ENCODE results near the gene EMC10.

DNA sequence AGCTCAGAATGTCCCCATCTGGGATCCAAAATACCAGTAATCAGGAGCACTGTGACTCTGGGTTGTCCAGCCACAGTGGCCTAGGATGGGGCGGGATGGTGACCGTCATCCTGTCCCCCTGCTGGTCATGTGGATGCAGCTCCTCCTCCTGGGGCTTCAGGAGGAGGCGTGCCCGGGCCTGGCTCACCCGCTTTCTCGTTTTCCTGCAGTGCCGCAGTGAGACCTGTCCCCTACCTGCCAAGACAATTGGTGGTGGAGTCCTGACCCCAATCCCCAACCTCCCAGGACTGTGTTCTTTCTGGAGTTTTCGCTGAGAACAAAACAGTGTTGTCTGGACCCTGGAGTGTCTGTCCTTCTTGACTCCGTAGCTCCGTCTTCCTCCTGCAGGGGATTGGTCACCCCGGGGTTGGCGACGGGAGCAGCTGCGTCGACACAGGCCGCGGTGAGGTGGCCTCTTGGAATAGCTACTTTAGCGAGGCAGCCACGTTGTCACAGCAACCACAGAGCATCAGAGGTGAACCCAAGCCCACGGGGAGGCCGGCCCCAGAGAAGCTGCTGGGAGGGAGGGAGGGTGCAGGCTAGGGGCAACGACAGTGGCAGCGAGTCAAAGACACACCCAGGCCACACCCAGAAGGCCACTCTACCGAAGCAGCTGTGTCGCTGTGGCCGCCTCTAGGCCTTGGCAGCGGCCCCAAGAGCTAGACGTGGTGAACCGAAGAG lies 10.2 kb upstream of the EMC10 start:
- TF ChIP-seq, protein P1, sequence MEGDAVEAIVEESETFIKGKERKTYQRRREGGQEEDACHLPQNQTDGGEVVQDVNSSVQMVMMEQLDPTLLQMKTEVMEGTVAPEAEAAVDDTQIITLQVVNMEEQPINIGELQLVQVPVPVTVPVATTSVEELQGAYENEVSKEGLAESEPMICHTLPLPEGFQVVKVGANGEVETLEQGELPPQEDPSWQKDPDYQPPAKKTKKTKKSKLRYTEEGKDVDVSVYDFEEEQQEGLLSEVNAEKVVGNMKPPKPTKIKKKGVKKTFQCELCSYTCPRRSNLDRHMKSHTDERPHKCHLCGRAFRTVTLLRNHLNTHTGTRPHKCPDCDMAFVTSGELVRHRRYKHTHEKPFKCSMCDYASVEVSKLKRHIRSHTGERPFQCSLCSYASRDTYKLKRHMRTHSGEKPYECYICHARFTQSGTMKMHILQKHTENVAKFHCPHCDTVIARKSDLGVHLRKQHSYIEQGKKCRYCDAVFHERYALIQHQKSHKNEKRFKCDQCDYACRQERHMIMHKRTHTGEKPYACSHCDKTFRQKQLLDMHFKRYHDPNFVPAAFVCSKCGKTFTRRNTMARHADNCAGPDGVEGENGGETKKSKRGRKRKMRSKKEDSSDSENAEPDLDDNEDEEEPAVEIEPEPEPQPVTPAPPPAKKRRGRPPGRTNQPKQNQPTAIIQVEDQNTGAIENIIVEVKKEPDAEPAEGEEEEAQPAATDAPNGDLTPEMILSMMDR (conservative IDR thresholded peaks at IDR 0.05; ENCODE audit: low read depth, low read length): peak; percentile 49; the same call in 1 of the 2 replicates
- no peak for TF ChIP-seq EZH2 (IDR thresholded peaks at IDR 0.05; ENCODE audit: low read length, unreplicated experiment)
